Testis (tissue), 3 donors: ENCODE data around the gene ZNF521. TPM values are rescaled to one million over a fixed set of nuclear protein-coding genes. Genes with fewer than 3 reads are reported as not detected.

Experiments used
- DNase-seq: peaks from one replicate; pipeline ENCODE4 v3.0.0-alpha.2; 2019
- H3K27ac ChIP-seq, 2 donors: fragments of 200-600 bp; sonication (generic); one replicate each; pipeline ENCODE4 v1.5.1; 2019
- H3K27me3 ChIP-seq: fragments of 200-600 bp; sonication (generic); one replicate; pipeline ENCODE4 v1.5.1; 2019
- H3K36me3 ChIP-seq: fragments of 200-600 bp; sonication (generic); one replicate; pipeline ENCODE4 v1.5.1; 2017; ENCODE audit warnings: low read depth; ENCODE audit errors: missing control alignments
- H3K4me1 ChIP-seq: fragments of 200-600 bp; sonication (generic); one replicate; pipeline ENCODE4 v1.5.1; 2019
- H3K4me3 ChIP-seq, 2 donors: fragments of 200-600 bp; sonication (generic); one replicate each; pipeline ENCODE4 v1.5.1; 2017 to 2019
- H3K9me3 ChIP-seq: fragments of 200-600 bp; sonication (generic); one replicate; pipeline ENCODE4 v1.5.1; 2017
- POLR2A ChIP-seq: fragments of 450-650 bp; IDR thresholded peaks from one replicate; pipeline ENCODE4 v1.6.1; 2017; ENCODE audit warnings: antibody characterized with exemption, mild to moderate bottlenecking, moderate library complexity
- WGBS, 2 donors: methylation state at CpG; one replicate each; pipeline ENCODE4 v1.1.5; 2018; 5-methylcytosine and 5-hydroxymethylcytosine counted together
- intact Hi-C: fragments of 100-400 bp; cut with DNase I; formaldehyde crosslinking; loops from one replicate; pipeline ENCODE4 v1.15.1; 2023; ENCODE audit warnings: low total_unique reads
- polyA plus RNA-seq: library from polyadenylated mRNA; stranded (reverse); fragments of 350-450 nt; fragmentation: Illumina TruSeq; extraction: RNeasy Lipid Tissue Mini Kit (QIAGEN cat#74804); gene quantifications from one replicate; pipeline ENCODE4 v1.2.3, GENCODE V29; 2014; ENCODE audit warnings: low read depth, low replicate concordance; ENCODE audit not compliant: insufficient read depth
- total RNA-seq, 2 donors: library from RNA; depleted of rRNA; stranded (reverse); fragments of >200 nt; gene quantifications; one replicate each; pipeline ENCODE4 v1.2.3, GENCODE V29; 2016
- TF ChIP-seq, protein P1 (sequence below), 3 experiments: fragments of 450-650 bp in 2 of 3; fragments of 200-600 bp in 1 of 3; sonication (generic) in 1 of 3; IDR thresholded peaks; one replicate each; pipeline ENCODE4 v1.5.1; 2016 to 2019; ENCODE audit warnings: antibody characterized with exemption in 3 of 3, mild to moderate bottlenecking in 2 of 3, moderate library complexity in 1 of 3

The ZNF521 gene
- total and polyA plus RNA-seq, 3 donors from 2014 or later, result 8.7 to 46.9 (median 34.7) TPM

DNA sequence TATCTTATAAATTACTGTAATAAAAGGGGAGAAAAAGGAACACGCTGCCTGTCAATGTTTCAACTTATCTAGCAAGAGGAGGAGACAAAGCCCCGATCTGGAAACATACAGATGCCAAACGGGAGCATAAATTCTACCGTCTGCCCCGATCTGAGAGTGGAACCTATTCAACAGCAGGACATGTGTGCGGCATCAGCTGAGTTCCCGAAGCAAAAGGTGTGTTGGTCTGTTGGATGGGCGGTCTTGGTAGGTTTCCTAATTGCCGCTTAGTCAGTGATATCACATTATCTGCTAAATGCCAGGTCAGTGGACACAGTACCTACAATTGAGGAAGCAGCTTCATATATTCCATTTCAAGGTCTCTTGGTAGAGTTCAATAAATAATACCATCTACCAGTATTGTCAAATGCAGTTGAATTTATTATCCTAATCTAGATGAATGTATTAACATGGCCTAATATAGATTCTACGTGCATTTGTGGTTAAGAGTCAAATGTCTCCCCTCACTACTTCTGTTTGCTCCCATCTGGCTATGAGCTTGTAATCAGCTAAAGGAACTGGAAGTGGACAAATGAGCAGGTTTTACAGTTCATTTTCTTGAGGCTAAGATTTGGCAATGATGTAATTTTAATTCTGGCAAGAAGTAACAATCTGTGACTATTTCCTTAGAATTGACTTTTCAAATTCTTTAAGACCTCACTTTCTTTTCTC, 219.0 kb downstream of the ZNF521 start:
- intact Hi-C loops, result no loop called here
- no peaks in the 10 kb centered on the region for H3K27me3 ChIP-seq
- no peak overlapping the region for H3K27ac ChIP-seq
- peaks cover 8% of the 10 kb centered on the region for H3K4me1 ChIP-seq
- WGBS, 2 donors, result 92 to 96% methylated on average over 10 of the region's 10 CpGs
- TF ChIP-seq POLR2A, result no peak
- TF ChIP-seq, protein P1, sequence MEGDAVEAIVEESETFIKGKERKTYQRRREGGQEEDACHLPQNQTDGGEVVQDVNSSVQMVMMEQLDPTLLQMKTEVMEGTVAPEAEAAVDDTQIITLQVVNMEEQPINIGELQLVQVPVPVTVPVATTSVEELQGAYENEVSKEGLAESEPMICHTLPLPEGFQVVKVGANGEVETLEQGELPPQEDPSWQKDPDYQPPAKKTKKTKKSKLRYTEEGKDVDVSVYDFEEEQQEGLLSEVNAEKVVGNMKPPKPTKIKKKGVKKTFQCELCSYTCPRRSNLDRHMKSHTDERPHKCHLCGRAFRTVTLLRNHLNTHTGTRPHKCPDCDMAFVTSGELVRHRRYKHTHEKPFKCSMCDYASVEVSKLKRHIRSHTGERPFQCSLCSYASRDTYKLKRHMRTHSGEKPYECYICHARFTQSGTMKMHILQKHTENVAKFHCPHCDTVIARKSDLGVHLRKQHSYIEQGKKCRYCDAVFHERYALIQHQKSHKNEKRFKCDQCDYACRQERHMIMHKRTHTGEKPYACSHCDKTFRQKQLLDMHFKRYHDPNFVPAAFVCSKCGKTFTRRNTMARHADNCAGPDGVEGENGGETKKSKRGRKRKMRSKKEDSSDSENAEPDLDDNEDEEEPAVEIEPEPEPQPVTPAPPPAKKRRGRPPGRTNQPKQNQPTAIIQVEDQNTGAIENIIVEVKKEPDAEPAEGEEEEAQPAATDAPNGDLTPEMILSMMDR (IDR thresholded peaks at IDR 0.05), result no peak
- H3K36me3 ChIP-seq, result no peaks in the 10 kb centered on the region
- no peak for DNase-seq
- no peaks in the 10 kb centered on the region for H3K9me3 ChIP-seq
- no peak overlapping the region for H3K4me3 ChIP-seq

DNA sequence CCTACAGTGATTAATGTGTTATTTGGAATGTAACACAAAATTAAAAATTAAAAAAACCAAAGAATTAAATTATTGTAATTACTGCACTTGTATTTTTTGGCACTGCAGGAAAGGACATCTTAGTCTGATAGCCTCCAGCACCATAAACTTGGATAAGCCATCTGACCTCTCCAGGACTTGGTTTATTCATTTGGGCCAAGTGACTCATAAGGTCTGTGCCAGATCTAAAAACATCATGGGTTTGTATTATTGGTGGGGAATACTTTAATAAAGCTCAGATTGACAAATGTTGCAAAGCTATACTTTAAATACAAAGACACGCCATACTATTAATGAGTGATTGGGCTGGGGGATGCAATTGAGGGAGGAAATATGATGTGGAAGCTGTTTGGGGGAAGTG, 225.2 kb downstream of the ZNF521 start:
- Histone ChIP-seq H3K4me1 (no peaks in the 10 kb centered on the region), H3K9me3 (no peaks in the 10 kb centered on the region), H3K27ac (no peak overlapping the region), H3K27me3 (no peaks in the 10 kb centered on the region), H3K4me3 (no peak overlapping the region), H3K36me3 (no peaks in the 10 kb centered on the region)
- TF ChIP-seq POLR2A, result no peak
- TF ChIP-seq, protein P1 (IDR thresholded peaks at IDR 0.05), result no peak
- DNase-seq, result no peak
- 91 to 94% methylated on average over 1 of the region's 1 CpG for WGBS, 2 donors
- intact Hi-C loops, result no loop called here

DNA sequence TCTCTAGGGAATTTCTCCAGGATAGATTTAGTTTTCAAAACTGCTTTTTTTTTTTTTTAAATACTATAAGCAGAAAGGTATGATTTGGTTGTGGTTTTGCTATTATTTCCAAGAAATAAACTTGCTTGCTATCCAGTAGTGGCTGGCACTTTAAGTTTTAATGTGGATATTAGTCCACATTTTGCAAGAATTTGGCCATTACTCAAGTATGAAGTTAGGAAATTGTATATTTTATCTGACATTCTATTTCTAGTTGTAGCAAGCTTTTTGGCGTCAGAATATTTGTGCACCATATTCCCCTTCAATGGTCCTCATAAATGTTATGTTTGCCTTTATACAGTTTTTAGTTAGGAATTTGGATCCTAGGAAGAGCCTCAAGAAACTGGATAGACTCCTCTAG, 226.3 kb downstream of the ZNF521 start:
- Histone ChIP-seq H3K9me3 (no peaks in the 10 kb centered on the region), H3K27ac (no peak overlapping the region), H3K27me3 (no peaks in the 10 kb centered on the region), H3K4me3 (no peak overlapping the region), H3K4me1 (no peaks in the 10 kb centered on the region), H3K36me3 (no peaks in the 10 kb centered on the region)
- no peak for DNase-seq
- intact Hi-C loops, result no loop called here
- 74 to 82% methylated on average over 1 of the region's 1 CpG for WGBS, 2 donors
- TF ChIP-seq POLR2A, result no peak
- TF ChIP-seq, protein P1 (IDR thresholded peaks at IDR 0.05), result no peak

DNA sequence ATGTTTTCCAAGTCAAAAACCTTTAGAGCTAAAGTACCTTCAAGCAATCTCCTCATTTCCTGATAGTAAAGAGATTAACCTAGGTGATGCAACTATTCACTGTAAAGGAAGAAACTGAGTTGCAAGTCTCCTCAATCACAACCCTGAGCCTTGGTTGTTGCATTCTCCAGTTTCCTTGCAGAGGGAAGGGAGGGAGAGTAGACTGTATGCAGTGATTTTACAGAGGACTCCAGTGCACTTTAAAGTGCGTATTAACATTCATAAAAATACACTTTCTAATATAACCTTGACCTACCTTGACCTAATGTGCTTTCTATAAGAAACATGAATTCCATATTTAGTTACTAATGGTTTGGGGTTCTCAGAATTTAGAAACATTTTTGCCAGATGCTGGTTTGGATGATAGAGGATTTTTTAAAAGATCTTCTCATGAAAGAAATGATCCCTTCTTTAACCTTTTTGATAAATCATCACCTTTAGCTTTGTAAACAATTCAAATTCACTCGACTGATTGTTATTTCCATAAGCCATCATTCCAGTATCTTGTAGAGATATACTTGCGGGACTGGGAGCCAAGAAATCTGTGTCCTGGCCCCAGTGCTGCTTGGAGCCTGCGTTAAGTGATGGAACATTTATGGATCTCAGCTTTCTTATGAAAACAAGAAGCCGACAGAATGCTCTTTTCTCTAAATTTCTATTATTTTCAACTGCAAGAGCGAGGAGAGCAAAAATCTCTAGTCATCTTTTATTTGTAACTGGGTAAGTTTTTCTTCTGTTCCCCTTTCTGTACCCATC, 228.3 kb downstream of the ZNF521 start:
- H3K27ac ChIP-seq, result no peak overlapping the region
- no peak overlapping the region for H3K4me3 ChIP-seq
- H3K36me3 ChIP-seq, result no peaks in the 10 kb centered on the region
- no peak for DNase-seq
- intact Hi-C loops, result no loop called here
- H3K27me3 ChIP-seq, result no peaks in the 10 kb centered on the region
- H3K9me3 ChIP-seq, result no peaks in the 10 kb centered on the region
- no peaks in the 10 kb centered on the region for H3K4me1 ChIP-seq
- no peak for TF ChIP-seq POLR2A
- TF ChIP-seq, protein P1 (IDR thresholded peaks at IDR 0.05), result no peak
- 54 to 57% methylated on average over 6 of the region's 6 CpGs for WGBS, 2 donors
